GM06990 (cell line): ENCODE data around the gene SLC44A5.
A peak's percentile ranks its signal among the peaks of the same experiment; 100 is the strongest.

Experiments
- DNase-seq: peaks from one replicate; pipeline ENCODE4 v3.0.0-alpha.2; 2011; ENCODE audit not compliant: insufficient read length; ENCODE audit errors: extremely low read depth
- H3K27me3 ChIP-seq: replicated peaks from 2 replicates; pipeline ENCODE4 v1.6.0; 2011; ENCODE audit warnings: low read length; ENCODE audit not compliant: control insufficient read depth, insufficient read depth
- H3K36me3 ChIP-seq: 2 replicates; pipeline ENCODE4 v1.5.1; 2011; ENCODE audit warnings: low read length; ENCODE audit not compliant: control insufficient read depth, insufficient read depth
- H3K4me3 ChIP-seq: replicated peaks from 2 replicates; pipeline ENCODE4 v1.5.1; 2011; ENCODE audit warnings: low read depth, mild to moderate bottlenecking, control low read depth, low read length
- CTCF ChIP-seq: IDR thresholded peaks from 2 replicates; pipeline ENCODE4 v1.5.1; 2011; ENCODE audit warnings: low read length, control low read depth, mild to moderate bottlenecking, inconsistent platforms; ENCODE audit not compliant: insufficient read depth, poor library complexity, severe bottlenecking

The SLC44A5 gene

GRCh38 chr1:75632350-75632949 lies 21.5 kb upstream of the SLC44A5 start:
- H3K4me3 ChIP-seq, result no peak overlapping the region
- DNase-seq, result no peak
- peak; percentile 64 for TF ChIP-seq CTCF
- H3K27me3 ChIP-seq, result no peaks in the 10 kb centered on the region
- H3K36me3 ChIP-seq, result no peaks in the 10 kb centered on the region

DNA sequence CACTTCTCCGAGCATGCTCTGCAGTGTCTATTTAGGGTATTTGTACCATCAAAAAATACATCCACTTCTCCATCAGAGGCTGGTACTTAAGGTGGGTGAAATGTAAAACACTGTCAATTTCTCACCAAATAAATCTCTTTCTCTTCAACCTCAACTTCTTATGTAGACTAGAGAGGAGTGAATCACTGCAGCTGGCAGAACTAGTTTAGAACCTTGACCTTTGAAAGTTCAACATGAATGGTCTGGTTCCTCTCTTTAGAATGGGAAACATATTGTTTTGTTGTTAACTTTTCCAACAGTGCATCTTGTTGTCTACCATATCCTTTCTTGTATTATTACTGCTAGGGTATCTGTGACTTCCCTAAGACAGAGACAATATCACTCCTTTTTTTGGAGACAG lies 20.1 kb upstream of the SLC44A5 start:
- no peak for TF ChIP-seq CTCF
- Histone ChIP-seq H3K36me3 (no peaks in the 10 kb centered on the region), H3K27me3 (no peaks in the 10 kb centered on the region), H3K4me3 (no peak overlapping the region)
- no peak for DNase-seq

GRCh38 chr1:75630004-75630594 lies 19.2 kb upstream of the SLC44A5 start:
- H3K4me3 ChIP-seq, result no peak overlapping the region
- no peak for TF ChIP-seq CTCF
- H3K27me3 ChIP-seq, result no peaks in the 10 kb centered on the region
- no peaks in the 10 kb centered on the region for H3K36me3 ChIP-seq
- no peak for DNase-seq

- no peak for DNase-seq
- TF ChIP-seq CTCF, result no peak
Observed at GRCh38 chr1:75625795-75626194, 14.9 kb upstream of the SLC44A5 start.

GRCh38 chr1:75618382-75618781 lies 7.5 kb upstream of the SLC44A5 start:
- no peak for DNase-seq
- Histone ChIP-seq H3K36me3 (no peaks in the 10 kb centered on the region), H3K4me3 (no peak overlapping the region), H3K27me3 (no peaks in the 10 kb centered on the region; the same call in 1 of the 2 replicates)
- TF ChIP-seq CTCF, result no peak

More at GRCh38 chr1:75625795-75626194, 14.9 kb upstream of the SLC44A5 start:
- H3K4me3 ChIP-seq, result no peak overlapping the region
- H3K27me3 ChIP-seq, result no peaks in the 10 kb centered on the region
- no peaks in the 10 kb centered on the region for H3K36me3 ChIP-seq
